GM19193 (cell line): Measurements from ENCODE around the gene ANTXR2.

ENCODE experiments used
- POLR2A ChIP-seq: IDR thresholded peaks from 4 replicates; pipeline ENCODE4 v1.6.1; 2011; ENCODE audit not compliant: insufficient read depth, insufficient read length; ENCODE audit errors: extremely low read depth

ANTXR2 gene

GRCh38 chr4:79864500-79865200, 208.4 kb downstream of the ANTXR2 start:
- no peak for TF ChIP-seq POLR2A

- TF ChIP-seq POLR2A = no peak
These were observed 209.7 kb downstream of the ANTXR2 start for GRCh38 chr4:79863333-79863732.

GRCh38 chr4:79862821-79863220, 210.2 kb downstream of the ANTXR2 start:
- no peak for TF ChIP-seq POLR2A

GRCh38 chr4:79857811-79858210, 215.2 kb downstream of the ANTXR2 start:
- no peak for TF ChIP-seq POLR2A

GRCh38 chr4:79856196-79856595, 216.8 kb downstream of the ANTXR2 start:
- TF ChIP-seq POLR2A = no peak

GRCh38 chr4:79854856-79855502, 218.1 kb downstream of the ANTXR2 start:
- TF ChIP-seq POLR2A = no peak

- TF ChIP-seq POLR2A = no peak
These were observed 220.7 kb downstream of the ANTXR2 start for GRCh38 chr4:79852305-79852730.

- no peak for TF ChIP-seq POLR2A
These were observed 221.3 kb downstream of the ANTXR2 start for GRCh38 chr4:79851625-79852304.
